Mucosa of gallbladder (tissue), 1 donor: ENCODE data around the gene DAB2IP. TPM values are rescaled to one million over a fixed set of nuclear protein-coding genes. Genes with fewer than 3 reads are reported as not detected.

Experiments
- DNase-seq: peaks from one replicate; pipeline ENCODE4 v3.0.0-alpha.2; 2020; ENCODE audit warnings: low spot score
- total RNA-seq: library from RNA; stranded (reverse); gene quantifications from one replicate; pipeline ENCODE4 v1.2.1, GENCODE V29; 2021
- donor health status: DM: no; HTN: no; CAD: no.

The DAB2IP gene
- total RNA-seq, 1 donor from 2014 or later: 114 TPM

- DNase-seq: no peak
These were observed 25.4 kb upstream of the DAB2IP start for GRCh38 chr9:121626012-121626411.

- DNase-seq: no peak
These were observed 24.0 kb upstream of the DAB2IP start for GRCh38 chr9:121627427-121627826.

GRCh38 chr9:121628401-121628800 is 23.0 kb upstream of the DAB2IP start:
- DNase-seq: no peak

GRCh38 chr9:121631115-121631514 is 20.3 kb upstream of the DAB2IP start:
- DNase-seq: no peak

GRCh38 chr9:121631978-121632418 is 19.4 kb upstream of the DAB2IP start:
- DNase-seq: no peak

- DNase-seq: no peak
These were observed 18.2 kb upstream of the DAB2IP start for GRCh38 chr9:121633119-121633714.

- DNase-seq: no peak
These were observed 17.7 kb upstream of the DAB2IP start for GRCh38 chr9:121633736-121634135.

- no peak for DNase-seq
These were observed 16.8 kb upstream of the DAB2IP start for GRCh38 chr9:121634329-121635261.

GRCh38 chr9:121635300-121635876 is 16.0 kb upstream of the DAB2IP start:
- no peak for DNase-seq

GRCh38 chr9:121636341-121636865 is 15.0 kb upstream of the DAB2IP start:
- no peak for DNase-seq

- no peak for DNase-seq
These were observed 14.3 kb upstream of the DAB2IP start for GRCh38 chr9:121636978-121637712.

- no peak for DNase-seq
These were observed 13.7 kb upstream of the DAB2IP start for GRCh38 chr9:121637713-121638220.

- DNase-seq: no peak
These were observed 13.0 kb upstream of the DAB2IP start for GRCh38 chr9:121638399-121638798.

- no peak for DNase-seq
These were observed 12.4 kb upstream of the DAB2IP start for GRCh38 chr9:121638901-121639592.

GRCh38 chr9:121639619-121640018 is 11.8 kb upstream of the DAB2IP start:
- no peak for DNase-seq

- peak; percentile 65 for DNase-seq
These were observed 11.4 kb upstream of the DAB2IP start for GRCh38 chr9:121640076-121640475.

GRCh38 chr9:121640491-121641223 is 10.8 kb upstream of the DAB2IP start:
- no peak for DNase-seq

GRCh38 chr9:121641224-121641611 is 10.2 kb upstream of the DAB2IP start:
- no peak for DNase-seq

GRCh38 chr9:121642758-121643157 is 8.7 kb upstream of the DAB2IP start:
- no peak for DNase-seq

GRCh38 chr9:121643473-121643872 is 8.0 kb upstream of the DAB2IP start:
- DNase-seq: no peak
